ENCODE data around the gene MIS18A. TPM values are rescaled to one million over a fixed set of nuclear protein-coding genes. Genes with fewer than 3 reads are reported as not detected.

MIS18A gene
- total RNA-seq, 4 donors from 2014 or later = 4.3 to 13.7 (median 8.9) TPM

GRCh38 chr21:32316361-32317215 is 37.7 kb upstream of the MIS18A start:
- WGBS, 2 donors = 96 to 100% methylated on average over 3 to 8 of the region's 22 CpGs
- DNase-seq = no peak
- H3K9me3 ChIP-seq = no peaks in the 10 kb centered on the region
- TF ChIP-seq, protein P1, sequence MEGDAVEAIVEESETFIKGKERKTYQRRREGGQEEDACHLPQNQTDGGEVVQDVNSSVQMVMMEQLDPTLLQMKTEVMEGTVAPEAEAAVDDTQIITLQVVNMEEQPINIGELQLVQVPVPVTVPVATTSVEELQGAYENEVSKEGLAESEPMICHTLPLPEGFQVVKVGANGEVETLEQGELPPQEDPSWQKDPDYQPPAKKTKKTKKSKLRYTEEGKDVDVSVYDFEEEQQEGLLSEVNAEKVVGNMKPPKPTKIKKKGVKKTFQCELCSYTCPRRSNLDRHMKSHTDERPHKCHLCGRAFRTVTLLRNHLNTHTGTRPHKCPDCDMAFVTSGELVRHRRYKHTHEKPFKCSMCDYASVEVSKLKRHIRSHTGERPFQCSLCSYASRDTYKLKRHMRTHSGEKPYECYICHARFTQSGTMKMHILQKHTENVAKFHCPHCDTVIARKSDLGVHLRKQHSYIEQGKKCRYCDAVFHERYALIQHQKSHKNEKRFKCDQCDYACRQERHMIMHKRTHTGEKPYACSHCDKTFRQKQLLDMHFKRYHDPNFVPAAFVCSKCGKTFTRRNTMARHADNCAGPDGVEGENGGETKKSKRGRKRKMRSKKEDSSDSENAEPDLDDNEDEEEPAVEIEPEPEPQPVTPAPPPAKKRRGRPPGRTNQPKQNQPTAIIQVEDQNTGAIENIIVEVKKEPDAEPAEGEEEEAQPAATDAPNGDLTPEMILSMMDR (IDR thresholded peaks at IDR 0.05) = no peak
- TF ChIP-seq POLR2A (IDR thresholded peaks at IDR 0.05) = no peak
- intact Hi-C loops (cut with DNase I) = no loop called here
- H3K4me1 ChIP-seq = no peaks in the 10 kb centered on the region
- H3K27ac ChIP-seq = no peak overlapping the region
- no peaks in the 10 kb centered on the region for H3K27me3 ChIP-seq
- H3K4me3 ChIP-seq = no peak overlapping the region
- H3K36me3 ChIP-seq = peaks cover 54 to 100% (median 62%) of the 10 kb centered on the region in 3 donors

GRCh38 chr21:32315511-32316281 is 36.8 kb upstream of the MIS18A start:
- H3K36me3 ChIP-seq = peaks cover 46 to 100% (median 62%) of the 10 kb centered on the region in 3 donors
- no peak overlapping the region for H3K4me3 ChIP-seq
- H3K27ac ChIP-seq = no peak overlapping the region
- no peak for DNase-seq
- 90 to 95% methylated on average over 3 to 10 of the region's 14 CpGs for WGBS, 2 donors
- no peaks in the 10 kb centered on the region for H3K9me3 ChIP-seq
- TF ChIP-seq, protein P1 (IDR thresholded peaks at IDR 0.05) = no peak
- H3K4me1 ChIP-seq = no peaks in the 10 kb centered on the region
- no peaks in the 10 kb centered on the region for H3K27me3 ChIP-seq
- intact Hi-C loops (cut with DNase I) = no loop called here

DNA sequence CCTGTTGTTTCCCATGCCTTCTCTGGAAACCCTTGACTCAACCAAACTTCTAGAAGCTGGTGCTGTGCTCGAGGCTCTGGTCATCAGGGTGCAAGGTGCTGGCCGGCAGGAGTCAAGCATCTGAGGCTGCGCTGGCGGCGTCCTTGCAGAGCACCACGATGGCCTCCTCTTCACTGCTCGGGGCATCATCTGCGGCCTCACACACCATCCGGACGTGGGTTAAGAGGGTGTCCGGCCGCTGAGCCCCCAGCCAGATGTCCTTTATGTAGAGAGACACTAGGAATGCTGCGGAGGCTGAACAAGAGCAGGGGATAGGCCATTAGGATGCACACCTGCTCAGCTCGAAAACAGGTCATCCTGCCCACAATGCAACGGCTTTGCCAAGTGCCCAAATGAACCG is 36.0 kb upstream of the MIS18A start:
- peaks cover 38 to 100% (median 57%) of the 10 kb centered on the region in 3 donors for H3K36me3 ChIP-seq
- no peak for DNase-seq
- TF ChIP-seq POLR2A (IDR thresholded peaks at IDR 0.05) = no peak
- TF ChIP-seq, protein P1 (IDR thresholded peaks at IDR 0.05) = no peak

DNA sequence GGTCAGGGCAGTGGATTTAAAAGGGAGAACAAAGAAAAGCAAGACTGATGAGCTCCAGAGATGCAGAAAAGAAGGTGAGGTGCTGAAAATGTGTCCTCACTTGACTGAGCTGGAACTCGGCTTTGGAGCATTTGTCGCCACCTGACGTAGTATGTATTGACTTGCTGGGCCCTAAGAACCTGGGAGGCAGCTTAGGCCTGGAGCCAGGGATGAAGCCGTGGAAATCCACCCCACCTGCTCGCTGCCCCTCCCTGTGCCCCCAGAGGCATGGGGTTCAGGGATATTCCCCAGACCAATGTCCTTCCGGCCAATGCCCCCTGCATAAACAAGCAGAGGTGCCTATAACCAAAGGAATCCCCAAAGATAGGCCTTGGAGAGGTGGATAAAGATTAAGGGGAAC is 34.1 kb upstream of the MIS18A start:
- H3K4me3 ChIP-seq = no peak overlapping the region
- H3K27me3 ChIP-seq = no peaks in the 10 kb centered on the region
- H3K36me3 ChIP-seq = peaks cover 27 to 100% (median 48%) of the 10 kb centered on the region in 3 donors
- TF ChIP-seq, protein P1 (IDR thresholded peaks at IDR 0.05) = no peak
- TF ChIP-seq POLR2A (IDR thresholded peaks at IDR 0.05) = no peak
- no peaks in the 10 kb centered on the region for H3K4me1 ChIP-seq
- H3K9me3 ChIP-seq = no peaks in the 10 kb centered on the region
- no peak for DNase-seq
- intact Hi-C loops (cut with DNase I) = no loop called here
- no peak overlapping the region for H3K27ac ChIP-seq
- WGBS, 2 donors = 75 to 92% methylated on average over 3 to 5 of the region's 6 CpGs

More for the DNA sequence above, 36.0 kb upstream of the MIS18A start:
- H3K4me3 ChIP-seq = no peak overlapping the region
- H3K27ac ChIP-seq = no peak overlapping the region
- intact Hi-C loops (cut with DNase I) = no loop called here
- H3K4me1 ChIP-seq = no peaks in the 10 kb centered on the region
- WGBS, 2 donors = 93 to 97% methylated on average over 2 to 5 of the region's 16 CpGs
- H3K9me3 ChIP-seq = no peaks in the 10 kb centered on the region
- no peaks in the 10 kb centered on the region for H3K27me3 ChIP-seq

DNA sequence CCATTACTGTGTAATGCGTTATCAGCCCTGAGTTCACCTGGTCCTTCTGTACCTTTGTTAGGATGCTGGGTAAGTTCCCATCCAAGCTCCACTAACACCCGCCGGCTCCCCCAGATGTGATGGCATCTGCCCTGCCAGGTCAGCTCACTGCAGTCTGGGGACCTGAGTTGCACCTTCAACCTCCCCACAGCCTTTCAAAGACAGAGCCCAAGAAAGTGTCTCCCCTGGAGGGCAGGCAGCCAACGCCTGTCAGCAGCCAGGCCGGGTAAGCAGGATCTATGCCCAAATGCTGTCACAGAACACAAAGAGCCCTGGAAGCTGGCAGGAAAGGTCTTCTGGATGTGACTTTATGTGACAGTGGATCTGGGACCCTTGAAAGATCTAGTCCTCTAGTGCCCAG is 33.5 kb upstream of the MIS18A start:
- Histone ChIP-seq H3K27ac (no peak overlapping the region), H3K9me3 (no peaks in the 10 kb centered on the region), H3K27me3 (no peaks in the 10 kb centered on the region), H3K4me1 (no peaks in the 10 kb centered on the region), H3K4me3 (no peak overlapping the region), H3K36me3 (peaks cover 20 to 99% (median 41%) of the 10 kb centered on the region in 3 donors)
- DNase-seq = no peak
- TF ChIP-seq POLR2A (IDR thresholded peaks at IDR 0.05) = no peak
- TF ChIP-seq, protein P1 (IDR thresholded peaks at IDR 0.05) = no peak
- 89 to 90% methylated on average over 1 to 5 of the region's 5 CpGs for WGBS, 2 donors
- intact Hi-C loops (cut with DNase I) = no loop called here
